ENCODE data around the gene ELF2.

DNA sequence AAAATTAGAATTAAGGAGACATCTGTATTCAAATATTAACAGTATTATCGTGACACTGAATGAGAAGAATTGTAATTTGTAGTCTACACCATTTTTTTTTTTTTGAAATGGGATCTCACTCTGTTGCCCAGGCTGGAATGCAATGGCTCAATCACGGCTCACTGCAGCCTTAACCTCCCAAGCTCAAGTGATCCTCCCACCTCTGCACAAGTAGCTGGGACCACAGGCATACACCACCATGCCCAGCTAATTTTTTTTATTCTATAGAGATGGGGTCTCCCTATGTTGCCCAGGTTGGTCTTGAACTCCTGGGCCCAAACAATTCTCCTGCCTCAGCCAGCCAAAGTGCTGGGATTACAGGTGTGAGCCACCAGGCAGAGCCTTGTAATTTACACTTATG, 24.8 kb downstream of the ELF2 start:
- TF ChIP-seq, protein P1, sequence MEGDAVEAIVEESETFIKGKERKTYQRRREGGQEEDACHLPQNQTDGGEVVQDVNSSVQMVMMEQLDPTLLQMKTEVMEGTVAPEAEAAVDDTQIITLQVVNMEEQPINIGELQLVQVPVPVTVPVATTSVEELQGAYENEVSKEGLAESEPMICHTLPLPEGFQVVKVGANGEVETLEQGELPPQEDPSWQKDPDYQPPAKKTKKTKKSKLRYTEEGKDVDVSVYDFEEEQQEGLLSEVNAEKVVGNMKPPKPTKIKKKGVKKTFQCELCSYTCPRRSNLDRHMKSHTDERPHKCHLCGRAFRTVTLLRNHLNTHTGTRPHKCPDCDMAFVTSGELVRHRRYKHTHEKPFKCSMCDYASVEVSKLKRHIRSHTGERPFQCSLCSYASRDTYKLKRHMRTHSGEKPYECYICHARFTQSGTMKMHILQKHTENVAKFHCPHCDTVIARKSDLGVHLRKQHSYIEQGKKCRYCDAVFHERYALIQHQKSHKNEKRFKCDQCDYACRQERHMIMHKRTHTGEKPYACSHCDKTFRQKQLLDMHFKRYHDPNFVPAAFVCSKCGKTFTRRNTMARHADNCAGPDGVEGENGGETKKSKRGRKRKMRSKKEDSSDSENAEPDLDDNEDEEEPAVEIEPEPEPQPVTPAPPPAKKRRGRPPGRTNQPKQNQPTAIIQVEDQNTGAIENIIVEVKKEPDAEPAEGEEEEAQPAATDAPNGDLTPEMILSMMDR (IDR thresholded peaks at IDR 0.05), result no peak
- TF ChIP-seq EZH2phosphoT487 (IDR thresholded peaks at IDR 0.05), result no peak
